Lung (tissue), 12 donors: ENCODE results near the gene RBMS2. TPM values are rescaled to one million over a fixed set of nuclear protein-coding genes. Genes with fewer than 3 reads are reported as not detected.
A peak's percentile ranks its signal among the peaks of the same experiment; 100 is the strongest.

Experiments used
- ATAC-seq: fragments of 200-7000 bp; cut with Tn5 transposase; one replicate; pipeline ENCODE4 v1.9.1; 2020; ENCODE audit warnings: moderate number of reproducible peaks; ENCODE audit not compliant: insufficient read depth, low FRiP score
- DNase-seq, 3 donors: peaks; one replicate each; pipeline ENCODE4 v3.0.0-alpha.2; 2013 to 2017
- H3K27ac ChIP-seq, 2 donors: one replicate each; pipeline ENCODE4 v1.5.1; 2013; ENCODE audit warnings: mild to moderate bottlenecking in 2 of 2, moderate library complexity in 2 of 2, control low read depth in 1 of 2, inconsistent platforms in 1 of 2, low read depth in 1 of 2, low read length in 1 of 2
- H3K27me3 ChIP-seq, 3 donors: one replicate each; pipeline ENCODE4 v1.5.1; 2013; ENCODE audit warnings: low read length in 2 of 3; ENCODE audit not compliant: control insufficient read depth in 3 of 3, insufficient read depth in 3 of 3
- H3K36me3 ChIP-seq, 4 donors: one replicate each; pipeline ENCODE4 v1.5.1; 2013; ENCODE audit warnings: low read length in 4 of 4, mild to moderate bottlenecking in 1 of 4, moderate library complexity in 1 of 4; ENCODE audit not compliant: control insufficient read depth in 4 of 4, insufficient read depth in 4 of 4
- H3K4me1 ChIP-seq, 5 donors: one replicate each; pipeline ENCODE4 v1.5.1; 2013; ENCODE audit warnings: low read length in 5 of 5, mild to moderate bottlenecking in 2 of 5, moderate library complexity in 1 of 5; ENCODE audit not compliant: control insufficient read depth in 5 of 5, insufficient read depth in 5 of 5
- H3K4me3 ChIP-seq: one replicate; pipeline ENCODE4 v1.5.1; 2013; ENCODE audit warnings: mild to moderate bottlenecking, control low read depth, moderate library complexity
- H3K9ac ChIP-seq, 2 donors: one replicate each; pipeline ENCODE4 v1.5.1; 2013; ENCODE audit warnings: low read length in 2 of 2, control low read depth in 1 of 2; ENCODE audit not compliant: insufficient read depth in 1 of 2
- H3K9me3 ChIP-seq, 4 donors: one replicate each; pipeline ENCODE4 v1.5.1; 2013; ENCODE audit warnings: low read length in 3 of 4, mild to moderate bottlenecking in 1 of 4, moderate library complexity in 1 of 4; ENCODE audit not compliant: control insufficient read depth in 4 of 4, insufficient read depth in 3 of 4
- WGBS, 2 donors: extraction: QIAGEN DNeasy Blood & Tissue Kit; methylation state at CpG; one replicate each; pipeline ENCODE4 v1.1.7; 2013; 5-methylcytosine and 5-hydroxymethylcytosine counted together
- polyA plus RNA-seq, 2 donors: library from polyadenylated mRNA; stranded (reverse); fragments of 200-250 nt; gene quantifications; one replicate each; pipeline ENCODE4 v1.2.1, GENCODE V29; 2013
- total RNA-seq, 2 donors: library from RNA; depleted of rRNA in 1 of 2; stranded (reverse); fragments of >200 nt in 1 of 2; gene quantifications; one replicate each; pipeline ENCODE4 v1.2.1, GENCODE V29; 2014 to 2021
- TF ChIP-seq, protein P1 (sequence below): IDR thresholded peaks from 2 replicates; pipeline ENCODE4 v1.5.1; 2012; ENCODE audit warnings: mild to moderate bottlenecking; ENCODE audit errors: control extremely low read depth, extremely low read depth
- donor health status: control.
- donor health status: control.
- donor health status: Bipolar disorder and iron deficiency.
- donor health status: healthy.
- donor health status: DM: yes; HTN: yes; CAD: no.

Gene RBMS2
- total and polyA plus RNA-seq, 4 donors = 16.3 to 71.0 (median 42.7) TPM

GRCh38 chr12:56486694-56487093 is 34.9 kb upstream of the RBMS2 start:
- no peak for DNase-seq

DNA sequence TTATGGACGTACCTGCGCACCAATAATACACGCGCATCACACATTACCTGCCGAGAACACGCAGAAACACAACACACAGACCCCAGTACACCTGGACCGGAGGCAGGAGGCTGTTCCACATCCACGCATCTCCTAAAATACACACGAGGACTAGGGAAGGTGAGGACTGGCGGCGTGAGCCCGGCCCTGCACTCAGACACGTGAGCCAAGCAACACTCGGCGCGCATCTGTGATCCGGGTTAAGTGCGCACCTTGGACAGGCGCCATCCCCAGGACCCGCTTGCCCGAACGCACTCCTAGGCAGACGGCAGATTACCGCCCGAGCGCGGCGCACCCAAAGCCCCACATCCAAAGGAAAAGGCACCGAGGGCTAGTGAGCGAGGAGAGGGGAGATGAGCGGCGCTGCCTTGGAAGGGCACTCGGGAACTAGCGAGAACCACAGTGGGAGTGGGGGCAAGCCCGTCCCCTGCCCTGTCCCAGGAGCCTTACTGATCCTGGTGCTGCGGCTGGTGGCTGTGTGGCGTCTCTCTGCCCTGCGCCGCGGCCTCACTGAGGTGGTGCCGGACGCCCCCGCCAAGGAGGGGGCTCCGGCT is 34.1 kb upstream of the RBMS2 start:
- H3K9ac ChIP-seq = peak overlapping the region in 1 of 2 donors; percentile 42

More at GRCh38 chr12:56486694-56487093, 34.9 kb upstream of the RBMS2 start:
- Histone ChIP-seq H3K36me3 (no peaks in the 10 kb centered on the region), H3K27me3 (peaks cover 0 to 30% (median 29%) of the 10 kb centered on the region in 3 donors), H3K9ac (no peak overlapping the region), H3K9me3 (no peaks in the 10 kb centered on the region), H3K4me3 (no peak overlapping the region), H3K27ac (no peak overlapping the region), H3K4me1 (peaks cover 0 to 14% (median 5%) of the 10 kb centered on the region in 5 donors)
- ATAC-seq = no peak
- 84 to 85% methylated on average over 12 of the region's 12 CpGs for WGBS, 2 donors
- TF ChIP-seq, protein P1, sequence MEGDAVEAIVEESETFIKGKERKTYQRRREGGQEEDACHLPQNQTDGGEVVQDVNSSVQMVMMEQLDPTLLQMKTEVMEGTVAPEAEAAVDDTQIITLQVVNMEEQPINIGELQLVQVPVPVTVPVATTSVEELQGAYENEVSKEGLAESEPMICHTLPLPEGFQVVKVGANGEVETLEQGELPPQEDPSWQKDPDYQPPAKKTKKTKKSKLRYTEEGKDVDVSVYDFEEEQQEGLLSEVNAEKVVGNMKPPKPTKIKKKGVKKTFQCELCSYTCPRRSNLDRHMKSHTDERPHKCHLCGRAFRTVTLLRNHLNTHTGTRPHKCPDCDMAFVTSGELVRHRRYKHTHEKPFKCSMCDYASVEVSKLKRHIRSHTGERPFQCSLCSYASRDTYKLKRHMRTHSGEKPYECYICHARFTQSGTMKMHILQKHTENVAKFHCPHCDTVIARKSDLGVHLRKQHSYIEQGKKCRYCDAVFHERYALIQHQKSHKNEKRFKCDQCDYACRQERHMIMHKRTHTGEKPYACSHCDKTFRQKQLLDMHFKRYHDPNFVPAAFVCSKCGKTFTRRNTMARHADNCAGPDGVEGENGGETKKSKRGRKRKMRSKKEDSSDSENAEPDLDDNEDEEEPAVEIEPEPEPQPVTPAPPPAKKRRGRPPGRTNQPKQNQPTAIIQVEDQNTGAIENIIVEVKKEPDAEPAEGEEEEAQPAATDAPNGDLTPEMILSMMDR = no peak

DNA sequence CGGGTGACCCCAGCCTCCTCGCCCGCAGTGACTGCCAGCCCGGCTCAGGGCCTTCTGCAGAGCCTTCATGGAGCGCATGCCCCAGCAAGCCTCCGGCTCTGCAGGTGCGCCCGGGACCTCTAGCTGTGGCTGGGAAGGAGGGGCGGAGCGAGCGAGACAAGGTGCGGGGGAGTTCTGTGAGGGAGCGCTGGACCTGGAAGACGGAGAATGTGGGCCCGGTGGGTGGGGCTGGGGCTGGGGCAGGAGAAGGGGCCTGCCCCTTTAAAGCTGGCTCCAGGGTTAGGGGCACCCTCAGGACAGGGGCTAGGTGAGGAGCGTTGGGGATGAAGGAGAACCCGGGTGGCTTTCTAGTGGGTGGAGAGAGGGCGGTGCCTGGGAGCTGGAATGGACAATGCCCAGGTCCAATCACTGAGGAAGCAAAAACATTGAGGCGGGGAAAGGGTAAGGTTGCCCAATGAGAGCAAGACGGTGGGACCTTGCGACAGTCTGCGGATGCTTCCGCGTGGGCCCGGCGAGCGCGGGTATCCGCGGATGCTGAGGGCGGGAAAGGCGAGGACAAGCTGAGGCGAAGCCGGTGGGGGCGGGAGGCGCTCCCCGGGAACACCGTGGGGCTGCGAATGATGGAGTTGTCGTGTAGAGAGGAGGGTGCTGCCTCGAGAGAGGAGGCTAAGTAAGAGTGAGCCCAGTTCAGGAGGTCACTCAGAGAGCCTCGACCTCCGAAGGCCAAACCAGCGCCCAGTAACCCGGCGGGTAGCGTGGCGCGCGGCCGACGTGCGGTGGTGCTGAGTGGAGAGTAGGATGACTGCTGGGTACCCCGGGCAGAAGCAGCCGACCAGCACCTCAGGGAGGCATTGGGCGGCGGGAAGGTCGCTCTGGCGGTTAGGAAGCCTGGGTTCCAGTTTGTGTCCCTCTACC is 33.3 kb upstream of the RBMS2 start, which contains the start of gene GLS2:
Gene GLS2, minus strand, starts transcription at position 121 of the 915 bp plus-strand sequence. Its CDS starts 43 bp downstream, at position 78.
- Histone ChIP-seq H3K27ac (peak within 1 kb of the TSS in 1 of 2 donors; percentile 5), H3K9me3 (no peaks in the 10 kb centered on the region), H3K9ac (peak within 1 kb of the TSS in 1 of 2 donors; percentile 42), H3K4me3 (peak within 1 kb of the TSS; percentile 18), H3K27me3 (peaks cover 0 to 32% (median 30%) of the 10 kb centered on the region in 3 donors), H3K4me1 (peaks cover 0 to 14% (median 5%) of the 10 kb centered on the region in 5 donors), H3K36me3 (no peaks in the 10 kb centered on the region)
- 14 to 18% methylated on average over 59 of the region's 59 CpGs for WGBS, 2 donors
- peak; percentile 69 to 80 (median 75) for DNase-seq
- ATAC-seq = peak; percentile 97
- TF ChIP-seq, protein P1 = no peak

More for the DNA sequence above, 34.1 kb upstream of the RBMS2 start:
- ATAC-seq (peak; percentile 54), DNase-seq (peak; percentile 29 to 50 (median 46))
- 6 to 9% methylated on average over 41 to 44 of the region's 44 CpGs for WGBS, 2 donors
- no peaks in the 10 kb centered on the region for H3K9me3 ChIP-seq
- peaks cover 0 to 32% (median 30%) of the 10 kb centered on the region in 3 donors for H3K27me3 ChIP-seq
- TF ChIP-seq, protein P1 = no peak
- peak overlapping the region in 1 of 2 donors; percentile 5 for H3K27ac ChIP-seq
- H3K4me1 ChIP-seq = peaks cover 0 to 14% (median 5%) of the 10 kb centered on the region in 5 donors
- no peaks in the 10 kb centered on the region for H3K36me3 ChIP-seq
- H3K4me3 ChIP-seq = peak overlapping the region; percentile 18
